K562 (cell line): Measurements from ENCODE around the gene MOAP1. TPM values are rescaled to one million over a fixed set of nuclear protein-coding genes. Genes with fewer than 3 reads are reported as not detected.

Experiments
- AFF1 ChIP-seq, 2 experiments: fragments of 450-650 bp; IDR thresholded peaks; 2 replicates each; pipeline ENCODE4 v1.6.1; 2018; ENCODE audit warnings: mild to moderate bottlenecking in 2 of 2, low read depth in 1 of 2; ENCODE audit not compliant: partially characterized antibody in 2 of 2
- ARHGAP35 ChIP-seq: fragments of 450-650 bp; IDR thresholded peaks from 2 replicates; pipeline ENCODE4 v1.6.1; 2018; ENCODE audit not compliant: partially characterized antibody
- ARID1B ChIP-seq: fragments of 450-650 bp; IDR thresholded peaks from 2 replicates; pipeline ENCODE4 v1.6.1; 2016; ENCODE audit warnings: antibody characterized with exemption, mild to moderate bottlenecking, inconsistent platforms
- BHLHE40 ChIP-seq: IDR thresholded peaks from 2 replicates; pipeline ENCODE4 v1.6.1; 2011; ENCODE audit warnings: low read length, improper control_type of control experiment
- CHD2 ChIP-seq: IDR thresholded peaks from 2 replicates; pipeline ENCODE4 v1.6.1; 2011; ENCODE audit warnings: low read depth, low read length
- GATAD2A ChIP-seq: fragments of 450-650 bp; IDR thresholded peaks from 2 replicates; pipeline ENCODE4 v1.6.1; 2017
- HCFC1 ChIP-seq: IDR thresholded peaks from 2 replicates; pipeline ENCODE4 v1.6.1; 2012; ENCODE audit warnings: low read depth, low read length, improper control_type of control experiment
- HNRNPUL1 ChIP-seq: fragments of 200-400 bp; formaldehyde crosslinking; IDR thresholded peaks from 2 replicates; pipeline ENCODE4 v1.6.1; 2017; ENCODE audit warnings: low read length
- JUND ChIP-seq, 2 experiments: IDR thresholded peaks; 2 replicates in 1 of 2; 3 replicates in 1 of 2; pipeline ENCODE4 v1.6.1; 2011; ENCODE audit warnings: borderline replicate concordance in 2 of 2, low read depth in 2 of 2, low read length in 2 of 2, improper control_type of control experiment in 1 of 2, missing biosample characterization in 1 of 2, missing genetic modification characterization in 1 of 2, missing genetic modification reagents in 1 of 2
- KLF10 ChIP-seq: fragments of 250-450 bp; sonication (Bioruptor Pico); IDR thresholded peaks from 2 replicates; pipeline ENCODE4 v1.6.1; 2021; ENCODE audit warnings: matching md5 sums
- KLF16 ChIP-seq: IDR thresholded peaks from 2 replicates; pipeline ENCODE4 v1.6.1; 2016; ENCODE audit warnings: antibody characterized with exemption
- PHF20 ChIP-seq: fragments of 450-650 bp; IDR thresholded peaks from 2 replicates; pipeline ENCODE4 v1.6.1; 2018; ENCODE audit not compliant: partially characterized antibody
- POLR3G ChIP-seq: IDR thresholded peaks from 2 replicates; pipeline ENCODE4 v1.6.1; 2011; ENCODE audit not compliant: insufficient read length, insufficient replicate concordance; ENCODE audit errors: extremely low read depth
- RAD21 ChIP-seq, 2 experiments: fragments of 250-450 bp in 1 of 2; fragments of 450-650 bp in 1 of 2; sonication (Bioruptor Pico) in 1 of 2; formaldehyde crosslinking in 1 of 2; IDR thresholded peaks in 1 of 2; conservative IDR thresholded peaks in 1 of 2; 2 replicates each; pipeline versions ENCODE4 v1.4.0 to v1.8.0; 2020 to 2022; ENCODE audit warnings: mild to moderate bottlenecking in 2 of 2, moderate library complexity in 1 of 2
- RREB1 ChIP-seq: fragments of 250-450 bp; sonication (Bioruptor Pico); IDR thresholded peaks from 2 replicates; pipeline ENCODE4 v1.4.0; 2020
- SMARCA4 ChIP-seq: fragments of 450-650 bp; IDR thresholded peaks from 2 replicates; pipeline ENCODE4 v1.6.1; 2016
- SREBF1 ChIP-seq: fragments of 150-350 bp; IDR thresholded peaks from 2 replicates; pipeline ENCODE4 v1.6.1; 2014; ENCODE audit warnings: antibody characterized with exemption, low read depth, low read length, borderline replicate concordance
- TEAD1 ChIP-seq, 2 experiments: fragments of 450-650 bp in 1 of 2; sonication (generic) in 1 of 2; formaldehyde crosslinking; IDR thresholded peaks; 2 replicates each; pipeline versions ENCODE4 v1.4.0 to v1.8.0; 2020 to 2022; ENCODE audit warnings: mild to moderate bottlenecking in 2 of 2, missing genetic modification reagents in 1 of 2
- WHSC1 ChIP-seq: IDR thresholded peaks from one replicate; pipeline ENCODE4 v1.6.1; 2012; ENCODE audit warnings: low read length, control low read depth, inconsistent platforms
- ZFX ChIP-seq: sonication (generic); formaldehyde crosslinking; IDR thresholded peaks from 2 replicates; pipeline ENCODE4 v1.8.0; 2022; ENCODE audit warnings: mild to moderate bottlenecking, missing genetic modification reagents, moderate library complexity
- ZNF699 ChIP-seq: fragments of 250-450 bp; sonication (Bioruptor Pico); IDR thresholded peaks from 2 replicates; pipeline ENCODE4 v1.8.0; 2021; ENCODE audit warnings: mild to moderate bottlenecking, moderate library complexity; ENCODE audit not compliant: insufficient replicate concordance
- polyA plus RNA-seq, 8 experiments: library from polyadenylated mRNA; depleted of rRNA in 4 of 8; stranded (reverse) in 5 of 8; unstranded in 3 of 8; fragments of >200 nt; fragmentation: Nextera tagmentation in 2 of 8; fragmentation: Illumina TruSeq in 1 of 8; extraction: Ambion mirVana in 2 of 8; extraction: Trizol in 1 of 8; gene quantifications; 2 replicates each; pipeline versions ENCODE4 v1.2.1 to v1.2.3, GENCODE V29; 2011 to 2014; ENCODE audit warnings: inconsistent platforms in 1 of 8, missing spikeins in 1 of 8
- total RNA-seq, 7 experiments: library from RNA; depleted of rRNA in 6 of 7; stranded (reverse); fragments of >200 nt in 6 of 7; fragmentation: Illumina TruSeq in 2 of 7; extraction: Trizol in 2 of 7; gene quantifications; 2 replicates each; pipeline versions ENCODE4 v1.2.1 to v1.2.3, GENCODE V29; 2011 to 2021; ENCODE audit warnings: low replicate concordance in 1 of 7

MOAP1 gene
- total and polyA plus RNA-seq, 9 of the 15 experiments (the other 6 are each of a cell fraction or from before 2014, with no cell fraction given) = 1.5 to 14.4 (median 6.0) TPM

GRCh38 chr14:93173943-93174395, 10.7 kb downstream of the MOAP1 start (continued):
- no peak for TF ChIP-seq ZFX (CRISPR knock-in tag)
- TF ChIP-seq CHD2 = no peak
- TF ChIP-seq BHLHE40 = no peak
- peak; percentile 35; the same call in 1 of the 2 replicates for TF ChIP-seq ARID1B
- no peak for TF ChIP-seq KLF16
- TF ChIP-seq JUND (IDR thresholded peaks at IDR 0.05; ENCODE audit: borderline replicate concordance, low read depth, low read length) = peak; percentile 2; the same call in 1 of the 2 replicates
- no peak for TF ChIP-seq JUND (tag; IDR thresholded peaks at IDR 0.05; ENCODE audit: borderline replicate concordance, low read depth, low read length)
- no peak for TF ChIP-seq RREB1 (CRISPR knock-in tag)
- TF ChIP-seq WHSC1 = no peak
- TF ChIP-seq ZNF699 (CRISPR knock-in tag) = no peak
- no peak for TF ChIP-seq SREBF1
- TF ChIP-seq HCFC1 = no peak
- TF ChIP-seq RAD21 (CRISPR knock-in tag; conservative IDR thresholded peaks at IDR 0.05 in 1 of 2, IDR thresholded peaks at IDR 0.05 in 1 of 2) = no peak
- no peak for TF ChIP-seq PHF20
- no peak for TF ChIP-seq HNRNPUL1
- no peak for TF ChIP-seq POLR3G
- no peak for TF ChIP-seq ARHGAP35
- TF ChIP-seq SMARCA4 = no peak
- TF ChIP-seq TEAD1 (CRISPR knock-in tag; IDR thresholded peaks at IDR 0.05) = no peak
- no peak for TF ChIP-seq AFF1 (IDR thresholded peaks at IDR 0.05; ENCODE audit: low read depth in 1 of 2, partially characterized antibody in 2 of 2)
- no peak for TF ChIP-seq KLF10 (CRISPR knock-in tag)
- 0 out of 2 replicates have a peak, but pooled peaks have one; percentile 29 for TF ChIP-seq GATAD2A
